Hypothalamus (tissue), 51 donors: ENCODE results near the gene ZC3H12A.
"Not testable (repeated sequence)": the region's sequence is repeated elsewhere in the genome, so short reads cannot be mapped to it uniquely, and the experiment has no call there.

ENCODE experiments used
- DNase-seq, 51 donors: peaks; one replicate each; lab custom pipeline; 2025; lab: John Stamatoyannopoulos, UW

The ZC3H12A gene

DNA sequence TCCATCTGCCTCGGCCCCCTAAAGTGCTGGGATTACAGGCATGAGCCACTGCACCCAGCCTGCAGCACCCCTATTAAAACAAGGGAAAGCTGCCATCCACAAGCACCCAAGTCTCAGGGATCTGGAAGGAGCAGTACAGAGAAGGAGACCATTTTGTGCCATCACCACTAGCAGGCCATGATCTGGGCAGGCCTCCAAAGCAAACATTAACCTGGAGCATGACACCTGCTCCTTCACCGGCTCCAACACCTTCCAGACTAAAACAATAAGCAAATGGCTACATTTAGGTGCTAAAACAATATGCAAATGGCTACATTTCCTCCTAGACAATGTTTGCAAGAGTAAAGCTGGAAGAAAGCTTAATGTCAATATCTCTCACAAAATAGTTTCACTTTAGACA is 23.5 kb downstream of the ZC3H12A start:
- no peak for DNase-seq

DNA sequence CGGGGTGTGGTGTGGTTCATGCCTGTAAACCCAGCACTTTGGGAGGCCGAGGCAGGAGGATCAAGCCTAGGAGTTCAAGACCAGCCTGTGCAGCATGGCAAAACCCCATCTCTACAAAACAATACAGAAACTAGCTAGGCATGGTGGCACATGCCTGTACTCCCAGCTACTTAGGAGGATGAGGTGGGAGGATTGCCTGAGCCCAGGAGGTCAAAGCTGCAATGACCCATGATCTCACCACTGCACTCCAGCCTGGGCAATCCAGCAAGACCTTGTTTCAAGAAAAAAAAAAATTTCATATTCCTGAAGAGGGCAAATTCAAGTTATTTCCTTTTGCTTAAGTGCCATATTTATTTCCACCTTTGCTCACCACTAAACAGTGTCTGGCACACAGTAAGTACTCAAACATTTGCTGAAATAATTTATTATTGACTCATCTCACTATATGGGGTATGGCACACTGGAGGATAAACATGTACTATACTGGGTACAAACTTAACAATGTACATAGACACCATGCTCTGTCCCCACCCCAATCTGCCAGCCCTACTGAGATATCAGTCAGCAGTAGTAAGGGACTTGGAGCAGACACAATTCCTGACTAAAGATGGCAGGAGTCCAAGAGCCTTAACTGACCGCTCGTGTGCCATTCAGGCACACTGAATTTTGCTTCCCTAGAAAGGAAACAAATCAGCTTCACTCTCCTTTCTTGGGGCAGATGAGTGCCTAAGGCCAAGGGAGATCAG is 24.7 kb downstream of the ZC3H12A start:
- DNase-seq: peak in 1 of 51 donors; percentile 32

DNA sequence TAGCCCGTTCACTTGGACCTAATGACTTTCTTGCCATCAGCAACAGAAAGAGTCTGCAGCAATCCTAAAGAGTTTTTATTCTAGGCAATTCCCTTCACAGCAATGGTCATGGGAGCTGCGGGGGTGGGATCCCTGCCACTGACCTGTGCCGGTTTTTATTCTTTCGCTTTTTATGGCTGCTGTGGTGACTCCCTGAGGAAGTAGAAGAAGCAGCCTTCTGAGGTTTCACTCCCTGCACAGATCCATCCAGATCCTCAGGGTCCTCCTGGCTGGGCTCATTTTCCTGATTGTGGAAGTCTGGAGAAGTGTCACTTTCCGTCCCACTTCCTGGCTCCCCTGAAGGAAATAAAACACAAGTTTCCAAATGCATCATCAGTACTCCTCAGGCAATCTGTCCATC is 27.3 kb downstream of the ZC3H12A start:
- DNase-seq: no peak

DNA sequence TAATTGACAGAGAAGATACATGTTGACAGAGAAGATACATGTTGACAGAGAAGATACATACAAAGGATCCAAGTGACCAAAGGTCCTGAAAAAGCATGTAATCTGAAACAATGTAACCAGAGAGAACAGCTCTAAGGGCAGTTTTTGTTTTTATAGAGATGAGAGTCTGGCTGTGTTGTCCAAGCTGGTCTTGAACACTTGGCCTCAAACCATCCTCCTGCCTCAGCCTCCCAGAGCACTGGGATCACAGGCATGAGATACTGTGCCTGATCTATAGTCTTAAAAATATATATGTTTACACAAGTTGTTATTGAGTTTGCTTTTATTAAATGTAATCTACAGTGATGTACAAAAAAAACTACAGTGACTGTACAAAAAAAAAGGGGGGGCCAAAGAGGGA is 27.7 kb downstream of the ZC3H12A start:
- no peak for DNase-seq

DNA sequence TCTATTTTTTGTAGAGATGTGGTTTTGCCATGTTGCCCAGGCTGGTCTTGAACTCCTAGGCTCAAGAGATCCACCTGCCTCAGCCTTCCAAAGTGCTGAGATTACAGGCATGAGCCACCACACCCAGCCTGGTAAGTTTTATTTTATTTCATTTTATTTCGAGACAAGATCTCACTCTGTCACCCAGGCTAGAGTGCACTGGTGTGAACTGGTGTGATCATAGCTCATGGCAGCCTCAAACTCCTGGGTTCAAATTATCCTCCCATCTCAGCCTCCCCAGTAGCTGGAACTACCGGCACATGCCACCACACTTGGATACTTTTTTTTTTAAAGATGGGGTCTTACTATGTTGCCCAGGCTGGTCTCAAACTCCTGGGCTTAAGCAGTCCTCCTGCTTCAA is 28.4 kb downstream of the ZC3H12A start:
- DNase-seq: not testable (repeated sequence)

DNA sequence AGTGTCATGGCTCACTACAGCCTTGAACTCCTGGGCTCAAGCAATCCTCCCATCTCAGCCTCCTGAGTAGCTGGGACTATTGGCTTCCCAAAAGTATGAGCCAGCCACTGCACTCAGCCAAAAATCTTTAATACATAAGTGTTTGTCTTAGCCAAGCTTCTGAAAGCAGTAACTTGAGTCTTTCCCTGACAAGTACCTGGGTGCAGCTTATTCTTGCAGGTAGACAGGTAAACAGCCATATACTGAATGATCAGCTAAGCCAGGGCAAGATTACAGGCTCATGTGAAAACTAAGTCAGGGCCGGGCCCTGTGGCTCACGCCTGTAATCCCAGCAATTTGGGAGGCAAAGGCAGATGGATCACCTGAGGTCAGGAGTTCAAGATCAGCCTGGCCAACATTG is 32.4 kb downstream of the ZC3H12A start:
- DNase-seq: no peak

DNA sequence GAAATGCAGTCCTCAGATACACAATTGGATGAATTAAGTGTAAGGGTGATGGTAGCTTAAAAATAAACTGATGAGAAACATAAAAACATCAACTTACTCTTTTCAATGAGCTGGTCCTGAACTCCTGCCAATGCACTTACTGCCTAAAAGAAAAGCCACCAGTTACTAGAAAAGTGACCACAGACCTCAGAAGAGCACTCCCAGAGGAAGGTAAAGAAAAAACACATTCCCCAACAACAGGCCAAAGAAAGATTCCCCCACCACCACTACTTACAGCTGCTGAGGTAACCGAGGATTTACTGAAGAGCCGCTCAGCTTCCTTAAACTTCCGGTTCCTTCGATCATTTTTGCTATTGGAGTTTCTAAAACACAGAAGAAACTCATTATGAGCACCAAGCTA is 34.8 kb downstream of the ZC3H12A start:
- DNase-seq: no peak

DNA sequence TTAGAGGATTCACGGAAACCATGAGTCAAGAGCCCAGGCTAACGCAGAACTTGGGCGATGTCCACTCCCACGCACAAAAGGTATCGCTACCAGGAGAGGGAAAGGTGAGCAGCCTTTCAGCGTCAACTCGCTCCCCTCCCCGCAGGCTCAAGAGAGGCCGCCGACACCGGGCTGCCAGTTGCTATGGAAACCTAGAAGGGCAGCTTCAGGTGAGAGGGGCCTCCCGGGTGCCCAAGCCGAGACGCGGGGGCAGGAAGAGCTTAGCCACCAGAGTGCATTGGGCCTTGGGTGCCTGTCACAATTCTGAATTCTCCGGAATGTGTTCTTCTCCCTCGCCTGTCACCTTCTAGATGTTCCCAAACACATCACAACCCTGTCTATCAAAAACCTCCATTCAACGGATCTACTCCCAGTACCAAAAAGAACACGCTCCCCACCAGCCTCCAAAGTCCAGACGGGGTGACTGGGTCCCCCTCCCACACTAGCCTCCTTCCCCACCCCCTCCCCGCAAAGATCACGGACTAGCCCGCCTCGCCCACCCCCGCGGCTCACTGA is 39.5 kb downstream of the ZC3H12A start:
- peak in 30 of 51 donors; percentile 1 to 73 (median 24) for DNase-seq

DNA sequence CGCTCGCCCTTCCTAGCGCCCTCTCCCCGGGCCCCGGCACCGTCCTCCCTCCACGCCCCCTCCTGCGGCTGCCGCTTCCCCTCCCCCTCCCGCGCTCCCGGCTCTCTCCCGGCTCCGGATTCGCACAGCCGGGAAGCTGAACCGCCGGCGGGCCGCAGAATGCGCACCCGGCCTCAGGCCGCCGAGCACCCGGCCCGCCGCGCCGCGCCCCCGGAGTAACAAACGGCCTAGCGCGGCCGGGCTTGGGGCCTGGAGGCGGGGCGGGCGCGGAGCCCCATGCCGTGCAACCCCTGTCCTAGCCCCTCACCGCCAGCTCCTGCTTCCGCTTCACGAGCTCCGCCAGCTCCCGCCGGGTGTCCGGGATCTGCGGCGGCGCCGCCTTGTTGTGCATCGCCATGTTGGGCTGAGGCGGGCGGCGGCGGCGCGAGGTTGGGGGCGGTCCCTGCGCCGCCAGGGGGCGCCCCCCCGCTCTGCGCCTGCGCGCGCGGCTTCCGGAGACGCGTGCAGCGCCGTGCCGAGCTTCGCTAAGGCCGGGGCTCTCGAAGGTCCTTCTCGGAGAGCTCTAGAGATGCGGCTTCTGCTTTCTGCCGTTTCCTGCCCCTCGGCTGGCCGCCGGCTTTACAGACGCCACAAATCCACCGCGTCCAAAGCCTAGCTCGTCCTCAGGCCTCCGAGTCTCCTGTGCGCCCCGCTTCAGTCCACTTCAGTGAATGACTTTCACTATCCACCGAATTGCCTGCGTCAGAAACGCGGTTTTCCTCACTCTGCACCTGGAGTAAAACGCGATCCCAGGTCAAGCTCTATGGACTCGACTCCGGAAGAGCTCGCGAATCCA is 40.2 kb downstream of the ZC3H12A start, which contains the start of gene MEAF6:
TSS of gene MEAF6 (minus strand) at position 417 of the 835 bp plus-strand sequence. CDS start at position 397, 20 bp downstream.
- peak in 50 of 51 donors; percentile 11 to 87 (median 68) for DNase-seq

DNA sequence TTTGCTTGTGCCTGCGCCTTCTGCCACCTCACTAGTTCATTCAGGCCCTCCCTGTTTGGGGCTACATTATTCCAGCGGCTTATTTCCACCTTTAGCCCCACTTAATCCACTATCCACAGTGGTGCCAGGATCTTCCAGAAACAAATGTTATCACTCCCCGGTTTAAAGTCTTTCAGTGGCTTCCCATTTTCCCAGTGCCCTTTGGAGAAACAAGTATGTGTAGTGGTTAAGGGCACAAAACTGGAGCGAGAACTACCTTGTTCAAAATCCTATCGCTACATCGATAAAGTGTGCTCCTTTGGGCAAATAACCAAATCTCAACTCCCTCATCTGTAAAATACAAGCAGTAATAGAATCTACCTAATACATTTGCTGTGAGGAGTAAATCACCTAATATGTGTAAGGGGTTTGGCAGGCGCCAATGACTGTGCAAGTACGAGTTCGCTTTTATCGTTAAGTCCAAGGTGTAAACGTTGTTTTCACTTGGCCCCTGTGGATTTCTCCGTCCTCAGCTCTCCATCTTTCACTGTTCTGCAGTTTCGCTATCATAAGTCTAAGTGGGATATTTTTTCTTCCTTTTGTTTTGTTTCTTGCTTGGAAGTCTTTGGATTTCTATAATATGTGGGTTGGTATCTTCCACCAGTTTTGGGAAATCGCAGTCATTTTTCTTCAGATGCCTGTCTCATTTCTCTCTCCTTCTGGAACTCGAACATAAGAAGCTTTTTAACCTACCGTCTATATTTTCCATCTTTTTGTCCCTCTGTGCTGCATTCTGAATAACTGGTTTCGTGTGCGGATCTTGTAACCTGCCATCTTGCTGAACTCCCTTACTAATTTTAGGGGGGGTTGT is 41.0 kb downstream of the ZC3H12A start:
- DNase-seq: peak in 1 of 51 donors; percentile 0

DNA sequence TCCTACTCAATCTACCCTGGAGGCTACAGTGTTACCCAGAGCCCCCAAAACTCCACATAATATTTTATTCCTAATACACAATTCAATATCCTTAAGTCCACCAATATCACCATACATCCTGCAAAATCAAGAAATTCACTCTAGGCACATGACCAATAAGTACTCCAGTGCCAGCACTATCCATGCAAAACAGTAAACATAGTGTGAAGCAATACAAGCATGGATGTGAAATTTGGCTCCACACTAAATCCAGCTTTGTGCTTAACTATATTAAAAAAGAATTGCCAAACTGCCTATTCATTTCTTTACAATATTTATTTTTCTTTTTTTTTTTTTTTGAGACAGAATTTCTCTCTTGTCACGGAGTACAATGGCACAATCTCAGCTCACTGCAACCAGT is 43.2 kb downstream of the ZC3H12A start:
- no peak for DNase-seq

DNA sequence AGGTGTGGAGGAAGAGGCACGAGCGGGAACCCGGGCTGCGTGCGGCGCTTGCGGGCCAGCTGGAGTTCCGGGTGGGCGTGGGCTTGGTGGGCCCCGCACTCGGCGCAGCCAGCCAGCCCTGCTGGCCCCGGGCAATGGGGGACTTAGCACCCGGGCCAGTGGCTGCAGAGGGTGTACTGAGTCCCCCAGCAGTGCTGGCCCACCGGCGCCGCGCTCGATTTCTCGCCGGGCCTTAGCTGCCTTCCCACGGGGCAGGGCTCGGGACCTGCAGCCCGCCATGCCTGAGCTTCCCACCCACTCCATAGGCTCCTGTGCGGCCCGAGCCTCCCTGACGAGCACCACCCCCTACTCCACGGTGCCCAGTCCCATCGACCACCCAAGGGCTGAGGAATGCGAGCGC is 43.9 kb downstream of the ZC3H12A start:
- DNase-seq: not testable (repeated sequence)

DNA sequence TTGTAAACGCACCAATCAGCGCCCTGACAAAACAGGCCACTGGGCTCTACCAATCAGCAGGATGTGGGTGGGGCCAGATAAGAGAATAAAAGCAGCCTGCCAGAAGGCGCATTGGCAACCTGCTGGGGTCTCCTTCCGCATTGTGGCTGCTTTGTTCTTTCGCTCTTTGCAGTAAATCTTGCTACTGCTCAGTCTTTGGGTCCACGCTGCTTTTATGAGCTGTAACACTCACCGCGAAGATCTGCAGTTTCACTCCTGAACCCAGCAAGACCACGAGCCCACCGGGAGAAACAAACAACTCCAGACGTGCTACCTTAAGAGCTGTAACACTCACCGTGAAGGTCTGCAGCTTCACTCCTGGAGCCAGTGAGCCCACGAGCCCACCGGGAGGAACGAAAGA is 44.5 kb downstream of the ZC3H12A start:
- DNase-seq: not testable (repeated sequence)

DNA sequence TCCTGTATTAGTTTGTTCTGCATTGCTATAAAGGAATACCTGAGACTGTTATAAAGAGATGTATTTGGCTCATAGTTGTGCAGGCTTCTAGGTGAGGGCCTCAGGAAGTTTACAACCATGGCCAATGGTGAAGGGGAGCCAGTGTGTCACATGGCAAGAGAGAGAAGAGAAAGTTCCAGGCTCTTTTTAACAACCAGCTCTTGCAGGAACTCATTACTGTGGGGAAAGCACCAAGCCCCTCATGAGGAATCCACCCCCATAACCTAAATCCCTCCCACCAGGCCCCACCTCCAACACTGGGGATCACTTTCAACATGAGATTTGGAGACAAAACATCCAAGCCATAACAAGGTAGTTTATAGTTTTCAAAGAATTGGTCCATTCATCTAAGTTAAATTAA is 45.2 kb downstream of the ZC3H12A start:
- no peak for DNase-seq

DNA sequence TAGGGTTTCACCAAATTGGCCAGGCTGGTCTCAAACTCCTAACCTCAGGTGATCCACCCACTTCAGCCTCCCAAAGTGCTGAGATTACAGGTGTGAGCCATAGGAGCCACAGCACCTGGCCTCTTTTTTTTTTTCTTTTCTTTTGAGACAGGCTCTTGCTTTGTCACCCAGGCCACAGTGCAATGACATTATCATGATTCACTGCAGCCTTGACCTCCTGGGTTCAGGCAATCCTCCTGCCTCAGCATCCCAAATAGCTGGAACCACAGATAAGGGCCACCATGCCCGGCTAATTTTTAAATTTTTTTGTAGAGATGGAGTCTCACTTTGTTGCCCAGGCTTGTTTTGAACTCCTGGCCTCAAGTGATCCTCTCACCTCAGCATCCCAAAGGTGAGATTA is 55.5 kb downstream of the ZC3H12A start:
- not testable (repeated sequence) for DNase-seq

DNA sequence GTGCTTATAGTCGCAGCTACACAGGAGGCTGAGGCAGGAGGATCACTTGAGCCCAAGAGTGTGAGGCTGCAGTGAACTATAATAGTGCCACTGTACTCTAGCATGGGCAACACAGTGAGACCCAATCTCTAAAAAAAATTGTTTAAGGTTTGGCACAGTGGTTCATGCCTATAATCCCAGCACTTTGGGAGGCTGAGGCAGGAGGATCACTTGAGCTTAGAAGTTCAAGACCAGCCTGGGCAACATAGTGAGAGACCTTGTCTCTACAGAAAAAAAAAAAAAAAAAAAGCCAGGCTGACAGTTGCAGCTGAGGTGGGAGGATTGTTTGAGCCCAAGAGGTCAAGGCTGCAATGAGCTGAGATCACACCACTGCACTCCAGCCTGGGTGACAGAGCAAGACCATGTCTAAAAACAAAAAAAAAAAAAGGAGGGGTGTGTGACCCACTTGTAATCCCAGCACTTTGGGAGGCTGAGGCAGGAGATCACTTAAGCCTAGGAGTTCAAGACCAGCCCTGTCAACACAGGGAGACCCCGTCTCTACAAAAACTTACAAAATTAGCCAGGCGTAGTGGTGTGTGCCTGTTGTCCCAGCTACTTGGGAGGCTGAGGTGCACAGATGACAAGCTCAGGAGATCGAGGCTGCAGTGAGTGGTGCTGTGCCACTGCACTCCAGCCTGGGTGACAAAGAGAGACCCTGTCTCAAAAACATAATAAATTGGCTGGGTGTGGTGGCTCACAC is 58.2 kb downstream of the ZC3H12A start:
- not testable (repeated sequence) for DNase-seq

DNA sequence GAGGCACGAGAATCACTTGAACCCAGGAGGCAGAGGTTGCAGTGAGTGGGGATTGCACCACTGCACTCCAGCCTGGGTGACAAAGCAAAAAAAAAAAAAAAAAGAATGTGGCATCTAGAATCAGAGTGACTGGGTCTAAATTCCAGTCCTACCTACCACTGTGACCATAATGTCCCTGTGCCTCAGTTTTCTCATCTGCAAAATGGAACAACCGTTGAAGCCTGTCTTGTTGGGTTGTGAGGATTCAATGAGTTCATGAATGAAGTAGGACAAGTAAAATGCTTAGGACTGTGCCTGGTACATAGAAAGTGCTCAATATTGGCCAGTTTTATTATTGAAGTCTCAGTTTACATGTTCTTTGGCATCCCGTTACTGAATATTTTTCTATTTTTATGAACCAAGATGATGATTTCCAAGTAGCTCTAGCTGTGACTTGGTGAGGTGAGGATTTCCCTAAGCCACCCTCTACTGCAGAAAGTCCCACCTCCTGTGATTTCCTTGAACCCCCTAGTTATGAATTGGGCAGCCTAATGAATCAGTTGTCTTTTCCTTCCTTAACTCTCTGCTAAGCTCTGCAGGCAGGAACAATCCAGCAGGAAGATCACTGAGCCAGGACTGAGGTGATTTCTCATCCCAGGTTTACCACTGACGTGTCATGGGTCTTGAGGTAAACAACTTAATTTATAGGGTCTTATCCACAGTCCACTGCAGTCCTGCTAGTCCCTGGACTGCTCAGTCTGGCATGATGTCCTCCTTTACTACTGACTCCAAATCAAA is 59.1 kb downstream of the ZC3H12A start:
- DNase-seq: no peak
